SK-N-SH treated with all-trans-retinoic acid at 6 μM for 48 hours (cell line): ENCODE data around the gene MGLL.

Experiments used
- ATAC-seq: fragments of 200-7000 bp; cut with Tn5 transposase; 3 replicates; pipeline ENCODE4 v1.9.1; 2020; ENCODE audit warnings: mild to moderate bottlenecking, moderate library complexity
- ARNTL ChIP-seq: fragments of 450-650 bp; formaldehyde crosslinking; IDR thresholded peaks from 2 replicates; pipeline ENCODE4 v1.5.0; 2020; ENCODE audit warnings: low read depth, mild to moderate bottlenecking, moderate library complexity, borderline replicate concordance
- BACH2 ChIP-seq: fragments of 250-450 bp; sonication (Bioruptor Pico); IDR thresholded peaks from 2 replicates; pipeline ENCODE4 v1.9.0; 2021; ENCODE audit warnings: mild to moderate bottlenecking, borderline replicate concordance
- ESRRG ChIP-seq: fragments of 250-450 bp; sonication (Bioruptor Pico); IDR thresholded peaks from 2 replicates; pipeline ENCODE4 v1.6.1; 2021; ENCODE audit warnings: mild to moderate bottlenecking
- ISL1 ChIP-seq: fragments of 250-450 bp; sonication (Bioruptor Pico); IDR thresholded peaks from 2 replicates; pipeline ENCODE4 v2.1.2; 2022; ENCODE audit warnings: mild to moderate bottlenecking, moderate library complexity
- OSR1 ChIP-seq: fragments of 250-450 bp; sonication (Bioruptor Pico); IDR thresholded peaks from 2 replicates; pipeline ENCODE4 v1.8.0; 2022; ENCODE audit warnings: moderate library complexity, mild to moderate bottlenecking, inconsistent platforms
- PPARA ChIP-seq: fragments of 250-450 bp; sonication (Bioruptor Pico); IDR thresholded peaks from 2 replicates; pipeline ENCODE4 v1.5.0; 2020; ENCODE audit warnings: mild to moderate bottlenecking, borderline replicate concordance
- RARB ChIP-seq: fragments of 250-450 bp; sonication (Bioruptor Pico); IDR thresholded peaks from 2 replicates; pipeline ENCODE4 v1.8.0; 2021; ENCODE audit warnings: mild to moderate bottlenecking, moderate library complexity
- SNAI2 ChIP-seq: fragments of 250-450 bp; sonication (Bioruptor Pico); IDR thresholded peaks from 2 replicates; pipeline ENCODE4 v1.5.0; 2020; ENCODE audit warnings: mild to moderate bottlenecking, moderate library complexity
- TCF4 ChIP-seq: fragments of 250-450 bp; sonication (Bioruptor Pico); IDR thresholded peaks from 2 replicates; pipeline ENCODE4 v1.8.0; 2021; ENCODE audit warnings: mild to moderate bottlenecking, moderate library complexity, borderline replicate concordance
- TOX ChIP-seq: fragments of 250-450 bp; sonication (Bioruptor Pico); IDR thresholded peaks from 2 replicates; pipeline ENCODE4 v1.8.0; 2021; ENCODE audit warnings: mild to moderate bottlenecking, moderate library complexity, borderline replicate concordance
- TSHZ2 ChIP-seq: fragments of 250-450 bp; sonication (Bioruptor Pico); IDR thresholded peaks from 2 replicates; pipeline ENCODE4 v1.5.0; 2020; ENCODE audit warnings: mild to moderate bottlenecking, moderate library complexity
- ZFP3 ChIP-seq: fragments of 250-450 bp; sonication (Bioruptor Pico); IDR thresholded peaks from 2 replicates; pipeline ENCODE4 v1.5.0; 2020; ENCODE audit warnings: mild to moderate bottlenecking, moderate library complexity
- ZFP30 ChIP-seq: fragments of 450-650 bp; formaldehyde crosslinking; IDR thresholded peaks from 2 replicates; pipeline ENCODE4 v1.5.0; 2022; ENCODE audit warnings: mild to moderate bottlenecking, moderate library complexity
- ZNF565 ChIP-seq: fragments of 450-650 bp; formaldehyde crosslinking; conservative IDR thresholded peaks from 2 replicates; pipeline ENCODE4 v1.5.0; 2020; ENCODE audit warnings: low read depth, mild to moderate bottlenecking, moderate library complexity
- ZNF70 ChIP-seq: fragments of 450-650 bp; formaldehyde crosslinking; IDR thresholded peaks from 2 replicates; pipeline ENCODE4 v1.5.0; 2020; ENCODE audit warnings: mild to moderate bottlenecking, moderate library complexity
- ZNF8 ChIP-seq: fragments of 450-650 bp; formaldehyde crosslinking; IDR thresholded peaks from 2 replicates; pipeline ENCODE4 v1.5.0; 2020; ENCODE audit warnings: mild to moderate bottlenecking, moderate library complexity
- TF ChIP-seq, protein P1 (sequence below): fragments of 250-450 bp; sonication (Bioruptor Pico); IDR thresholded peaks from 2 replicates; pipeline ENCODE4 v1.8.0; 2021; ENCODE audit warnings: low read depth, mild to moderate bottlenecking, moderate library complexity, borderline replicate concordance
- TF ChIP-seq, protein P2 (sequence below): fragments of 250-450 bp; sonication (Bioruptor Pico); IDR thresholded peaks from 2 replicates; pipeline ENCODE4 v1.5.1; 2020; ENCODE audit warnings: low read depth, mild to moderate bottlenecking, moderate library complexity
- TF ChIP-seq, protein P3 (sequence below): fragments of 250-450 bp; sonication (Bioruptor Pico); IDR thresholded peaks from 2 replicates; pipeline ENCODE4 v1.8.0; 2020; ENCODE audit warnings: mild to moderate bottlenecking, moderate library complexity, borderline replicate concordance
- TF ChIP-seq, protein P4 (sequence below): fragments of 250-450 bp; sonication (Bioruptor Pico); IDR thresholded peaks from 2 replicates; pipeline ENCODE4 v1.5.1; 2021; ENCODE audit warnings: mild to moderate bottlenecking, moderate library complexity

The MGLL gene

DNA sequence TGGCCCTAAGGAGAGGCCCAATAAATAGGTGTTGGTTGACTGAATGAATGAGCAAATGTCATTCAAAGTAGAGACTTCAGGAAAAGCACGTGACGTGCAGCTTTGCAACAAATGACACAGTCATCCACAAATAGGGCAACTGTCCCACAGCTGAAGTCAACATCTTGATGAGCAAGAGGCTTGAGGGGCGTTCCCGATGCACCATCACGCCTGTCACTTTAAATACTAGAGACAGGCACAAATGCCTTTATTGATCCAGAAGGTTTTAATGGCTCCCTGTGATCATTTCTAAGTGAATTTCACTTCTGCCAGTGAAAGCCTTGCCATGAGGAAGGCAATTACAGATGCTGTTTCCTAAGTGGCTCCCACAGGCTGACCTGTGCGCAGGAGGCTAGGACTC lies 105.9 kb downstream of the MGLL start (continued):
- TF ChIP-seq, protein P1, sequence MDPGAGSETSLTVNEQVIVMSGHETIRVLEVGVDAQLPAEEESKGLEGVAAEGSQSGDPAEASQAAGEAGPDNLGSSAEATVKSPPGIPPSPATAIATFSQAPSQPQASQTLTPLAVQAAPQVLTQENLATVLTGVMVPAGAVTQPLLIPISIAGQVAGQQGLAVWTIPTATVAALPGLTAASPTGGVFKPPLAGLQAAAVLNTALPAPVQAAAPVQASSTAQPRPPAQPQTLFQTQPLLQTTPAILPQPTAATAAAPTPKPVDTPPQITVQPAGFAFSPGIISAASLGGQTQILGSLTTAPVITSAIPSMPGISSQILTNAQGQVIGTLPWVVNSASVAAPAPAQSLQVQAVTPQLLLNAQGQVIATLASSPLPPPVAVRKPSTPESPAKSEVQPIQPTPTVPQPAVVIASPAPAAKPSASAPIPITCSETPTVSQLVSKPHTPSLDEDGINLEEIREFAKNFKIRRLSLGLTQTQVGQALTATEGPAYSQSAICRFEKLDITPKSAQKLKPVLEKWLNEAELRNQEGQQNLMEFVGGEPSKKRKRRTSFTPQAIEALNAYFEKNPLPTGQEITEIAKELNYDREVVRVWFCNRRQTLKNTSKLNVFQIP (CRISPR knock-in tag), result no peak

GRCh38 chr3:127715532-127715931 lies 106.8 kb downstream of the MGLL start:
- TF ChIP-seq OSR1 (CRISPR knock-in tag), result no peak
- TF ChIP-seq TOX, result no peak
- TF ChIP-seq ARNTL (CRISPR knock-in tag), result no peak
- TF ChIP-seq ZFP3 (CRISPR knock-in tag), result no peak
- TF ChIP-seq ISL1 (CRISPR knock-in tag), result no peak
- no peak for TF ChIP-seq TSHZ2
- TF ChIP-seq, protein P2, sequence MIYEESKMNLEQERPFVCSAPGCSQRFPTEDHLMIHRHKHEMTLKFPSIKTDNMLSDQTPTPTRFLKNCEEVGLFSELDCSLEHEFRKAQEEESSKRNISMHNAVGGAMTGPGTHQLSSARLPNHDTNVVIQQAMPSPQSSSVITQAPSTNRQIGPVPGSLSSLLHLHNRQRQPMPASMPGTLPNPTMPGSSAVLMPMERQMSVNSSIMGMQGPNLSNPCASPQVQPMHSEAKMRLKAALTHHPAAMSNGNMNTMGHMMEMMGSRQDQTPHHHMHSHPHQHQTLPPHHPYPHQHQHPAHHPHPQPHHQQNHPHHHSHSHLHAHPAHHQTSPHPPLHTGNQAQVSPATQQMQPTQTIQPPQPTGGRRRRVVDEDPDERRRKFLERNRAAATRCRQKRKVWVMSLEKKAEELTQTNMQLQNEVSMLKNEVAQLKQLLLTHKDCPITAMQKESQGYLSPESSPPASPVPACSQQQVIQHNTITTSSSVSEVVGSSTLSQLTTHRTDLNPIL (CRISPR knock-in tag), result no peak
- no peak for TF ChIP-seq ESRRG
- no peak for ATAC-seq

- TF ChIP-seq ZFP3 (CRISPR knock-in tag), result no peak
- TF ChIP-seq BACH2, result no peak
- TF ChIP-seq, protein P3, sequence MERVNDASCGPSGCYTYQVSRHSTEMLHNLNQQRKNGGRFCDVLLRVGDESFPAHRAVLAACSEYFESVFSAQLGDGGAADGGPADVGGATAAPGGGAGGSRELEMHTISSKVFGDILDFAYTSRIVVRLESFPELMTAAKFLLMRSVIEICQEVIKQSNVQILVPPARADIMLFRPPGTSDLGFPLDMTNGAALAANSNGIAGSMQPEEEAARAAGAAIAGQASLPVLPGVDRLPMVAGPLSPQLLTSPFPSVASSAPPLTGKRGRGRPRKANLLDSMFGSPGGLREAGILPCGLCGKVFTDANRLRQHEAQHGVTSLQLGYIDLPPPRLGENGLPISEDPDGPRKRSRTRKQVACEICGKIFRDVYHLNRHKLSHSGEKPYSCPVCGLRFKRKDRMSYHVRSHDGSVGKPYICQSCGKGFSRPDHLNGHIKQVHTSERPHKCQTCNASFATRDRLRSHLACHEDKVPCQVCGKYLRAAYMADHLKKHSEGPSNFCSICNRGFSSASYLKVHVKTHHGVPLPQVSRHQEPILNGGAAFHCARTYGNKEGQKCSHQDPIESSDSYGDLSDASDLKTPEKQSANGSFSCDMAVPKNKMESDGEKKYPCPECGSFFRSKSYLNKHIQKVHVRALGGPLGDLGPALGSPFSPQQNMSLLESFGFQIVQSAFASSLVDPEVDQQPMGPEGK, result no peak
- TF ChIP-seq TSHZ2, result no peak
- no peak for TF ChIP-seq ZNF8 (CRISPR knock-in tag)
- TF ChIP-seq TCF4 (CRISPR knock-in tag), result no peak
- no peak for TF ChIP-seq ISL1 (CRISPR knock-in tag)
- no peak for TF ChIP-seq OSR1 (CRISPR knock-in tag)
- no peak for TF ChIP-seq TOX
- no peak for TF ChIP-seq ZNF565 (CRISPR knock-in tag)
- no peak for ATAC-seq
Observed at GRCh38 chr3:127714866-127715265, 107.4 kb downstream of the MGLL start.

DNA sequence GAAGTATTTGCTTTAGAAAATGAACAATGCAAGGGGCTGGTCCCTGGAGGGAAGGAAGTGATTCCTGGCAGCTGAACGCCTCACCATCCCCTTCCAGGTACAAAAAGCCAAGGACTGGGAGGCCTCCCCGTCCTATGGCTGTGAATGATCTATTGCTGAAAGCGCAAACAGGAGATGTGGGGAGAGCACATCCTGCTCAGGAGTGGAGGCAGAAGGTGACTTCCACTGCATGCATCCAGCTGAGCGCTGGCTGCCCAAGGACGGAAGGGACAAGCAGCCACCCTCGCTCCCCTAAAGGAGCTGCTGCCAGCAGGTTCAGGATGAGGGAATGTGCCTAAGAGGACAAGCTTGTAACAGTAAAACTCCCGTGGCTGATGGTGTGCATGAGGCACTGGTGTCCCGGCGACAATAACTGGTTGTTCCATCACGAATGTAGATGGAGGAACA lies 108.2 kb downstream of the MGLL start:
- ATAC-seq, result no peak
- TF ChIP-seq ARNTL (CRISPR knock-in tag), result no peak
- TF ChIP-seq, protein P1 (CRISPR knock-in tag), result no peak
- TF ChIP-seq ZFP30 (CRISPR knock-in tag), result no peak
- TF ChIP-seq ESRRG, result no peak
- TF ChIP-seq ZFP3 (CRISPR knock-in tag), result no peak
- TF ChIP-seq ZNF8 (CRISPR knock-in tag), result no peak
- TF ChIP-seq TOX, result no peak
- TF ChIP-seq BACH2, result no peak
- TF ChIP-seq, protein P3, result no peak
- no peak for TF ChIP-seq PPARA (CRISPR knock-in tag)
- no peak for TF ChIP-seq SNAI2 (CRISPR knock-in tag)
- TF ChIP-seq ZNF70 (CRISPR knock-in tag), result no peak
- no peak for TF ChIP-seq ISL1 (CRISPR knock-in tag)
- TF ChIP-seq RARB, result no peak
- TF ChIP-seq, protein P4, sequence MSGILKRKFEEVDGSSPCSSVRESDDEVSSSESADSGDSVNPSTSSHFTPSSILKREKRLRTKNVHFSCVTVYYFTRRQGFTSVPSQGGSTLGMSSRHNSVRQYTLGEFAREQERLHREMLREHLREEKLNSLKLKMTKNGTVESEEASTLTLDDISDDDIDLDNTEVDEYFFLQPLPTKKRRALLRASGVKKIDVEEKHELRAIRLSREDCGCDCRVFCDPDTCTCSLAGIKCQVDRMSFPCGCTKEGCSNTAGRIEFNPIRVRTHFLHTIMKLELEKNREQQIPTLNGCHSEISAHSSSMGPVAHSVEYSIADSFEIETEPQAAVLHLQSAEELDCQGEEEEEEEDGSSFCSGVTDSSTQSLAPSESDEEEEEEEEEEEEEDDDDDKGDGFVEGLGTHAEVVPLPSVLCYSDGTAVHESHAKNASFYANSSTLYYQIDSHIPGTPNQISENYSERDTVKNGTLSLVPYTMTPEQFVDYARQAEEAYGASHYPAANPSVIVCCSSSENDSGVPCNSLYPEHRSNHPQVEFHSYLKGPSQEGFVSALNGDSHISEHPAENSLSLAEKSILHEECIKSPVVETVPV, result no peak
